ACC112 (cell line): ENCODE results near the gene CPAMD8.
A peak's percentile ranks its signal among the peaks of the same experiment; 100 is the strongest.

ENCODE experiments used
- H2AFZ ChIP-seq: fragments of 200-600 bp; sonication (generic); one replicate; pipeline ENCODE4 v1.6.0; 2017; ENCODE audit warnings: antibody characterized with exemption, low read length; ENCODE audit not compliant: unreplicated experiment
- H3K27ac ChIP-seq: fragments of 200-600 bp; sonication (generic); 2 replicates; pipeline ENCODE4 v1.5.1; 2014; ENCODE audit warnings: low read depth, mild to moderate bottlenecking, antibody characterized with exemption, low read length, moderate library complexity
- H3K27me3 ChIP-seq: fragments of 200-600 bp; sonication (generic); 2 replicates; pipeline ENCODE4 v1.6.1; 2014; ENCODE audit warnings: mild to moderate bottlenecking, antibody characterized with exemption, low read length, moderate library complexity, mixed read lengths; ENCODE audit not compliant: insufficient read depth
- H3K36me3 ChIP-seq: fragments of 200-600 bp; sonication (generic); 2 replicates; pipeline ENCODE4 v1.6.1; 2016; ENCODE audit warnings: mild to moderate bottlenecking, antibody characterized with exemption, low read length, moderate library complexity, mixed read lengths; ENCODE audit not compliant: insufficient read depth
- H3K4me1 ChIP-seq: fragments of 200-600 bp; sonication (generic); one replicate; pipeline ENCODE4 v1.6.1; 2016; ENCODE audit warnings: low read length, mixed read lengths; ENCODE audit not compliant: insufficient read depth, unreplicated experiment, control insufficient read depth
- H3K4me3 ChIP-seq: fragments of 200-600 bp; sonication (generic); 2 replicates; pipeline ENCODE4 v1.5.1; 2014; ENCODE audit warnings: mild to moderate bottlenecking, low read depth, low read length
- H3K79me2 ChIP-seq: fragments of 200-600 bp; sonication (generic); one replicate; pipeline ENCODE4 v1.6.0; 2016; ENCODE audit warnings: low read length; ENCODE audit not compliant: control insufficient read depth, unreplicated experiment, insufficient read depth

Gene CPAMD8

GRCh38 chr19:16873594-16873993 lies 153.0 kb downstream of the CPAMD8 start:
- H3K79me2 ChIP-seq: peaks cover 10% of the 10 kb centered on the region
- H2AFZ ChIP-seq: no peak overlapping the region
- no peaks in the 10 kb centered on the region for H3K4me1 ChIP-seq
- H3K4me3 ChIP-seq: no peak overlapping the region
- H3K27me3 ChIP-seq: no peaks in the 10 kb centered on the region
- H3K27ac ChIP-seq: 0 out of 2 replicates have a peak overlapping the region, but pooled peaks have one; percentile 61
- peaks cover 13% of the 10 kb centered on the region for H3K36me3 ChIP-seq

- H3K27me3 ChIP-seq: no peaks in the 10 kb centered on the region
- H3K4me1 ChIP-seq: no peaks in the 10 kb centered on the region
- peaks cover 10% of the 10 kb centered on the region for H3K79me2 ChIP-seq
- H3K4me3 ChIP-seq: no peak overlapping the region
- no peak overlapping the region for H3K27ac ChIP-seq
- no peak overlapping the region for H2AFZ ChIP-seq
- H3K36me3 ChIP-seq: peaks cover 13% of the 10 kb centered on the region
Measured at GRCh38 chr19:16872728-16873127, 153.9 kb downstream of the CPAMD8 start.

GRCh38 chr19:16871871-16872270 lies 154.7 kb downstream of the CPAMD8 start:
- Histone ChIP-seq H3K27ac (no peak overlapping the region), H3K27me3 (no peaks in the 10 kb centered on the region), H2AFZ (no peak overlapping the region), H3K4me1 (no peaks in the 10 kb centered on the region), H3K4me3 (no peak overlapping the region), H3K36me3 (peaks cover 13% of the 10 kb centered on the region), H3K79me2 (peaks cover 10% of the 10 kb centered on the region)

GRCh38 chr19:16869331-16869972 lies 157.2 kb downstream of the CPAMD8 start:
- H3K27me3 ChIP-seq: no peaks in the 10 kb centered on the region
- H3K36me3 ChIP-seq: peaks cover 13% of the 10 kb centered on the region
- H3K4me3 ChIP-seq: no peak overlapping the region
- no peaks in the 10 kb centered on the region for H3K4me1 ChIP-seq
- no peak overlapping the region for H3K27ac ChIP-seq
- H2AFZ ChIP-seq: no peak overlapping the region
- H3K79me2 ChIP-seq: peaks cover 7% of the 10 kb centered on the region

GRCh38 chr19:16868423-16869130 lies 158.0 kb downstream of the CPAMD8 start:
- Histone ChIP-seq H3K4me3 (no peak overlapping the region), H2AFZ (no peak overlapping the region), H3K27ac (no peak overlapping the region), H3K4me1 (no peaks in the 10 kb centered on the region), H3K27me3 (no peaks in the 10 kb centered on the region), H3K36me3 (peaks cover 9% of the 10 kb centered on the region; the same call in 1 of the 2 replicates), H3K79me2 (no peaks in the 10 kb centered on the region)

- Histone ChIP-seq H3K4me3 (no peak overlapping the region), H3K27me3 (no peaks in the 10 kb centered on the region), H3K27ac (no peak overlapping the region), H3K4me1 (no peaks in the 10 kb centered on the region), H3K79me2 (no peaks in the 10 kb centered on the region), H2AFZ (no peak overlapping the region), H3K36me3 (peaks cover 9% of the 10 kb centered on the region; the same call in 1 of the 2 replicates)
Measured at GRCh38 chr19:16867211-16867610, 159.4 kb downstream of the CPAMD8 start.

GRCh38 chr19:16862826-16863415 lies 163.7 kb downstream of the CPAMD8 start:
- no peak overlapping the region for H3K27ac ChIP-seq
- H3K36me3 ChIP-seq: no peaks in the 10 kb centered on the region
- no peak overlapping the region for H3K4me3 ChIP-seq
- H3K79me2 ChIP-seq: no peaks in the 10 kb centered on the region
- no peak overlapping the region for H2AFZ ChIP-seq
- no peaks in the 10 kb centered on the region for H3K4me1 ChIP-seq
- H3K27me3 ChIP-seq: no peaks in the 10 kb centered on the region

GRCh38 chr19:16861834-16862233 lies 164.8 kb downstream of the CPAMD8 start:
- Histone ChIP-seq H2AFZ (no peak overlapping the region), H3K4me1 (no peaks in the 10 kb centered on the region), H3K36me3 (no peaks in the 10 kb centered on the region), H3K27me3 (no peaks in the 10 kb centered on the region), H3K27ac (no peak overlapping the region), H3K79me2 (no peaks in the 10 kb centered on the region), H3K4me3 (no peak overlapping the region)

- Histone ChIP-seq H3K4me3 (no peak overlapping the region), H3K27ac (no peak overlapping the region), H2AFZ (no peak overlapping the region), H3K27me3 (no peaks in the 10 kb centered on the region), H3K36me3 (no peaks in the 10 kb centered on the region), H3K4me1 (no peaks in the 10 kb centered on the region), H3K79me2 (no peaks in the 10 kb centered on the region)
Measured at GRCh38 chr19:16861011-16861410, 165.6 kb downstream of the CPAMD8 start.

- no peaks in the 10 kb centered on the region for H3K27me3 ChIP-seq
- H3K4me1 ChIP-seq: no peaks in the 10 kb centered on the region
- H3K4me3 ChIP-seq: no peak overlapping the region
- no peak overlapping the region for H3K27ac ChIP-seq
- no peaks in the 10 kb centered on the region for H3K36me3 ChIP-seq
- no peak overlapping the region for H2AFZ ChIP-seq
- no peaks in the 10 kb centered on the region for H3K79me2 ChIP-seq
Measured at GRCh38 chr19:16860118-16860517, 166.5 kb downstream of the CPAMD8 start.

GRCh38 chr19:16859626-16860025 lies 167.0 kb downstream of the CPAMD8 start:
- no peak overlapping the region for H2AFZ ChIP-seq
- no peaks in the 10 kb centered on the region for H3K4me1 ChIP-seq
- 0 out of 2 replicates have a peak, but pooled peaks cover 3% of the 10 kb centered on the region for H3K36me3 ChIP-seq
- no peaks in the 10 kb centered on the region for H3K79me2 ChIP-seq
- H3K4me3 ChIP-seq: no peak overlapping the region
- no peaks in the 10 kb centered on the region for H3K27me3 ChIP-seq
- H3K27ac ChIP-seq: no peak overlapping the region
